CD4-positive, alpha-beta memory T cell (primary cell): ENCODE data around the gene TOR1AIP1. TPM values are rescaled to one million over a fixed set of nuclear protein-coding genes. Genes with fewer than 3 reads are reported as not detected.

Source experiments
- CTCF ChIA-PET: fragments of 350-600 bp; sonication (Branson Sonifier 250); formaldehyde crosslinking; loops from one replicate; lab custom pipeline; 2021; ENCODE audit warnings: inconsistent platforms; ENCODE audit not compliant: partially characterized antibody; lab: Charles Lee
- POLR2A ChIA-PET: fragments of 350-600 bp; sonication (Branson Sonifier 250); formaldehyde crosslinking; loops from one replicate; lab custom pipeline; 2021; ENCODE audit not compliant: partially characterized antibody; lab: Charles Lee
- DNase-seq, 5 donors: peaks; one replicate each; pipeline versions ENCODE4 v3.0.0 to v3.0.0-alpha.2; 2020 to 2022; ENCODE audit warnings: mixed read lengths in 1 of 5
- H3K27ac ChIP-seq: one replicate; pipeline ENCODE4 v1.7.0; 2013; ENCODE audit warnings: low read depth, low read length
- H3K27me3 ChIP-seq: 2 replicates; pipeline ENCODE4 v1.7.0; 2013; ENCODE audit warnings: mild to moderate bottlenecking, low read length, moderate library complexity; ENCODE audit not compliant: insufficient read depth
- H3K36me3 ChIP-seq: 2 replicates; pipeline ENCODE4 v1.7.0; 2013; ENCODE audit warnings: mild to moderate bottlenecking, low read length, moderate library complexity; ENCODE audit not compliant: insufficient read depth
- H3K4me1 ChIP-seq: 2 replicates; pipeline ENCODE4 v1.7.0; 2013; ENCODE audit warnings: mild to moderate bottlenecking, low read length, moderate library complexity; ENCODE audit not compliant: insufficient read depth
- H3K4me3 ChIP-seq, 2 donors: one replicate each; pipeline ENCODE4 v1.7.0; 2013; ENCODE audit warnings: low read length in 2 of 2, mild to moderate bottlenecking in 1 of 2
- H3K9me3 ChIP-seq, 2 donors: one replicate each; pipeline ENCODE4 v1.7.0; 2013; ENCODE audit warnings: low read length in 2 of 2, control low read depth in 1 of 2; ENCODE audit not compliant: control insufficient read depth in 1 of 2
- H3K27ac Mint-ChIP-seq, 7 donors: one replicate each; pipeline ENCODE4 v1.8.0; 2020 to 2021; ENCODE audit warnings: mixed read lengths in 7 of 7, mild to moderate bottlenecking in 6 of 7, inconsistent platforms in 3 of 7, moderate library complexity in 3 of 7
- H3K27me3 Mint-ChIP-seq, 2 donors: one replicate each; pipeline ENCODE4 v1.8.0; 2020 to 2021; ENCODE audit warnings: mixed read lengths in 2 of 2
- H3K36me3 Mint-ChIP-seq, 2 donors: one replicate each; pipeline ENCODE4 v1.8.0; 2020 to 2021; ENCODE audit warnings: mixed read lengths in 2 of 2, inconsistent platforms in 1 of 2, mild to moderate bottlenecking in 1 of 2
- H3K4me1 Mint-ChIP-seq, 4 donors: one replicate each; pipeline ENCODE4 v1.8.0; 2020 to 2021; ENCODE audit warnings: mixed read lengths in 4 of 4, mild to moderate bottlenecking in 1 of 4
- H3K4me3 Mint-ChIP-seq, 8 donors: one replicate each; pipeline ENCODE4 v1.8.0; 2020 to 2021; ENCODE audit warnings: mixed read lengths in 8 of 8, mild to moderate bottlenecking in 7 of 8, moderate library complexity in 6 of 8, inconsistent platforms in 3 of 8
- H3K9me3 Mint-ChIP-seq, 8 donors: one replicate each; pipeline ENCODE4 v1.8.0; 2020 to 2021; ENCODE audit warnings: mixed read lengths in 8 of 8, mild to moderate bottlenecking in 5 of 8, inconsistent platforms in 3 of 8, moderate library complexity in 1 of 8
- intact Hi-C: fragments of 100-400 bp; cut with micrococcal nuclease; formaldehyde crosslinking; loops from one replicate; pipeline ENCODE4 v1.15.1; 2023
- polyA plus RNA-seq, 2 donors: library from polyadenylated mRNA; unstranded; fragments of 300-500 nt; fragmentation: Illumina TruSeq; gene quantifications; one replicate each; pipeline ENCODE4 v1.2.3, GENCODE V29; 2021
- total RNA-seq, 2 experiments: library from RNA; stranded (reverse); gene quantifications; one replicate each; pipeline ENCODE4 v1.2.3, GENCODE V29; 2021

Gene TOR1AIP1
- total and polyA plus RNA-seq, 4 experiments from 2014 or later = 53.8 to 90.6 (median 70.1) TPM

GRCh38 chr1:179951383-179952144, 69.5 kb downstream of the TOR1AIP1 start:
- ChIA-PET POLR2A (interaction anchor here (2.0 kb wide), 1 partner anchor 69 kb away, joined by 11 read pairs; the partner anchor contains the start of gene TOR1AIP1), CTCF (interaction anchor here (0.8 to 3.2 kb wide), 6 partner anchors 82 to 228 kb away, joined by 3 to 15 read pairs (median 4); no protein-coding TSS in a partner anchor)
- Mint-ChIP-seq H3K4me1 (peaks cover 21 to 40% (median 31%) of the 10 kb centered on the region in 4 donors), H3K27me3 (no peaks in the 10 kb centered on the region), H3K36me3 (peaks cover 0 to 5% of the 10 kb centered on the region in 2 donors), H3K4me3 (peak overlapping the region in 2 of 8 donors; percentile 15 to 29), H3K9me3 (no peaks in the 10 kb centered on the region), H3K27ac (peak overlapping the region; percentile 65 to 98 (median 83))
- Histone ChIP-seq H3K27me3 (no peaks in the 10 kb centered on the region), H3K36me3 (no peaks in the 10 kb centered on the region), H3K27ac (no peak overlapping the region), H3K4me1 (peaks cover 31% of the 10 kb centered on the region), H3K9me3 (no peaks in the 10 kb centered on the region), H3K4me3 (no peak overlapping the region)
- no peak for DNase-seq
- intact Hi-C loops = loop anchor here (5.0 to 10.0 kb wide), 2 partner anchors 681 to 1153 kb away; partner anchors contain the start of gene XPR1

DNA sequence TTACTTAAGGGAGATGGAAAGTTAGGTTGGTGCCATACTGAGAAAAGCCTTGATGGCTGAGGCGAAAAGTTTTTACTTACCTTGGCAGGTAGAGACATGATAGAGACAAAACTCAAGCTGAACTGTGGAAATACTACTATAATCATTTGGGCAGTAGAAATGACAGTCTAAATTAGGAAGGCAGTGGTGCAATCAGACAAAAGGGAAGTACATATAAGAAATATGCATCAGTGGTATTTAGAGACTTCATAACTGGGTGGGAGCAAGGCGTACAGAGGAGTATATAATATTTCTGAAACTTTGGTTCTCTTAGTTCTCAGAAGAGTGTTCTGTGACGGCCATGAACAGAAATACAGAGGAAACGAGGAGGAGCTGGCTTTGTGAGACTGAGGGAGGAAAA, 70.1 kb downstream of the TOR1AIP1 start:
- Histone ChIP-seq H3K9me3 (no peaks in the 10 kb centered on the region), H3K4me1 (peaks cover 36% of the 10 kb centered on the region), H3K36me3 (no peaks in the 10 kb centered on the region), H3K27me3 (no peaks in the 10 kb centered on the region), H3K27ac (no peak overlapping the region), H3K4me3 (no peak overlapping the region)
- H3K27ac Mint-ChIP-seq = peak overlapping the region; percentile 72 to 98 (median 83)
- peak overlapping the region in 5 of 8 donors; percentile 15 to 50 (median 33) for H3K4me3 Mint-ChIP-seq
- ChIA-PET POLR2A (interaction anchor here (2.0 kb wide), 1 partner anchor 69 kb away, joined by 11 read pairs; the partner anchor contains the start of gene TOR1AIP1), CTCF (interaction anchor here (1.0 to 3.2 kb wide), 4 partner anchors 83 to 227 kb away, joined by 3 to 15 read pairs (median 6); no protein-coding TSS in a partner anchor)
- no peaks in the 10 kb centered on the region for H3K27me3 Mint-ChIP-seq
- H3K4me1 Mint-ChIP-seq = peaks cover 24 to 45% (median 35%) of the 10 kb centered on the region in 4 donors
- intact Hi-C loops = loop anchor here (5.0 to 10.0 kb wide), 2 partner anchors 680 to 1153 kb away; partner anchors contain the start of gene XPR1
- DNase-seq = no peak
- peaks cover 0 to 5% of the 10 kb centered on the region in 2 donors for H3K36me3 Mint-ChIP-seq
- no peaks in the 10 kb centered on the region for H3K9me3 Mint-ChIP-seq

DNA sequence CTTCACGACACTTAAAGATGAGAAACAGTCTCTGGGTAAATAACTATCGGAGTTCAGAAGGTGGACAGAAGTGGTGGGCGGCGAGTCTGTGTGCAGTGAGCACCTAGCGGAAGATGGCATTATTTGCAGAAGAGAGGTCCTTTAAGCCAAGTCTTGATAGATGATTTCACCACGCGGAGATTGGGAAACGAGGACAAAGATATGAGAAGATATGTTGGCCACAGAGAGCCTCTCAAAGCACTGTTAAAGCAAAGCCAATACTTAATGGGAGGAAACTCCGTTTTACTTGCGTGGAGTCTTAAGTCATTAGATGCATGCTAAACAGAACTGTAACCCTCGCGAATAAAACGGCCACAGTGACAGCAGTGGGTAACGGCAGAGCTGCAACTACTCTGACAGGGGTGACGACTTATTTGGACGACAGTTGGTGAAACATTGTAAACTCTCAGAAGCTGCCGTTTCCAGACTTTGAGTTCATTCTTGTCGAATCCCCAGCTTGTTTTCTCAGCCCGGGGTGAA, 71.9 kb downstream of the TOR1AIP1 start:
- H3K36me3 ChIP-seq = no peaks in the 10 kb centered on the region
- POLR2A ChIA-PET = interaction anchor here (0.7 to 3.6 kb wide), 18 partner anchors 12 to 1443 kb away, joined by 3 to 108 read pairs (median 4); partner anchors contain the start of genes ACBD6, QSOX1, TOR1AIP1 and TOR3A
- no peaks in the 10 kb centered on the region for H3K9me3 ChIP-seq
- H3K27ac ChIP-seq = peak overlapping the region; percentile 90
- Mint-ChIP-seq H3K27me3 (no peaks in the 10 kb centered on the region), H3K4me1 (peaks cover 33 to 63% (median 46%) of the 10 kb centered on the region in 4 donors), H3K4me3 (peak overlapping the region; percentile 85 to 96 (median 89)), H3K9me3 (no peaks in the 10 kb centered on the region), H3K27ac (peak overlapping the region; percentile 86 to 98 (median 95)), H3K36me3 (peaks cover 0 to 6% of the 10 kb centered on the region in 2 donors)
- peak overlapping the region; percentile 68 to 76 for H3K4me3 ChIP-seq
- intact Hi-C loops = loop anchor here (1.0 to 10.0 kb wide), 7 partner anchors 72 to 1151 kb away; partner anchors contain the start of genes QSOX1, TOR1AIP1 and XPR1
- peaks cover 50% of the 10 kb centered on the region for H3K4me1 ChIP-seq
- CTCF ChIA-PET = interaction anchor here (0.6 to 3.2 kb wide), 14 partner anchors 11 to 823 kb away, joined by 3 to 15 read pairs (median 3); partner anchors contain the start of gene TOR1AIP1
- DNase-seq = no peak
- H3K27me3 ChIP-seq = no peaks in the 10 kb centered on the region

- Histone ChIP-seq H3K9me3 (no peaks in the 10 kb centered on the region), H3K4me3 (peak within 1 kb of the TSS; percentile 68 to 76), H3K4me1 (peaks cover 50% of the 10 kb centered on the region), H3K27me3 (no peaks in the 10 kb centered on the region), H3K36me3 (no peaks in the 10 kb centered on the region), H3K27ac (peak within 1 kb of the TSS; percentile 90)
- intact Hi-C loops = loop anchor here (1.0 to 10.0 kb wide), 7 partner anchors 72 to 1150 kb away; partner anchors contain the start of genes QSOX1, TOR1AIP1 and XPR1
- peaks cover 36 to 70% (median 48%) of the 10 kb centered on the region in 4 donors for H3K4me1 Mint-ChIP-seq
- no peaks in the 10 kb centered on the region for H3K9me3 Mint-ChIP-seq
- CTCF ChIA-PET = interaction anchor here (0.5 to 3.2 kb wide), 13 partner anchors 11 to 823 kb away, joined by 3 to 15 read pairs (median 3); partner anchors contain the start of gene TOR1AIP1
- H3K27ac Mint-ChIP-seq = peak within 1 kb of the TSS; percentile 86 to 98 (median 95)
- H3K4me3 Mint-ChIP-seq = peak within 1 kb of the TSS; percentile 86 to 99 (median 91)
- peak; percentile 97 to 99 (median 99) for DNase-seq
- no peaks in the 10 kb centered on the region for H3K27me3 Mint-ChIP-seq
- H3K36me3 Mint-ChIP-seq = peaks cover 0 to 7% of the 10 kb centered on the region in 2 donors
- POLR2A ChIA-PET = interaction anchor here (0.7 to 3.6 kb wide), 17 partner anchors 12 to 1443 kb away, joined by 3 to 108 read pairs (median 5); partner anchors contain the start of genes QSOX1, TOR1AIP1 and TOR3A
Observed at GRCh38 chr1:179954493-179955286, 72.6 kb downstream of the TOR1AIP1 start, which contains the start of gene CEP350. Gene CEP350 (plus strand): TSS chr1:179954810. CDS start chr1:179986182, 31,372 bp downstream.

- DNase-seq = no peak
- no peaks in the 10 kb centered on the region for H3K9me3 Mint-ChIP-seq
- Histone ChIP-seq H3K27me3 (no peaks in the 10 kb centered on the region), H3K9me3 (no peaks in the 10 kb centered on the region), H3K36me3 (no peaks in the 10 kb centered on the region), H3K4me3 (peak overlapping the region; percentile 49 to 76), H3K27ac (peak overlapping the region; percentile 90), H3K4me1 (peaks cover 50% of the 10 kb centered on the region)
- H3K27ac Mint-ChIP-seq = peak overlapping the region; percentile 86 to 96 (median 94)
- ChIA-PET POLR2A (interaction anchor here (0.9 to 3.6 kb wide), 7 partner anchors 11 to 199 kb away, joined by 4 to 108 read pairs (median 12); partner anchors contain the start of genes QSOX1 and TOR1AIP1), CTCF (interaction anchor here (0.5 to 1.8 kb wide), 3 partner anchors 42 to 75 kb away, joined by 3 to 9 read pairs (median 5); partner anchors contain the start of gene TOR1AIP1)
- intact Hi-C loops = loop anchor here (2.0 to 10.0 kb wide), 4 partner anchors 140 to 1150 kb away; no protein-coding TSS in a partner anchor
- H3K27me3 Mint-ChIP-seq = no peaks in the 10 kb centered on the region
- peak overlapping the region; percentile 86 to 99 (median 91) for H3K4me3 Mint-ChIP-seq
- peaks cover 0 to 7% of the 10 kb centered on the region in 2 donors for H3K36me3 Mint-ChIP-seq
- H3K4me1 Mint-ChIP-seq = peaks cover 39 to 75% (median 51%) of the 10 kb centered on the region in 4 donors
Observed at GRCh38 chr1:179955287-179955680, 73.2 kb downstream of the TOR1AIP1 start.

DNA sequence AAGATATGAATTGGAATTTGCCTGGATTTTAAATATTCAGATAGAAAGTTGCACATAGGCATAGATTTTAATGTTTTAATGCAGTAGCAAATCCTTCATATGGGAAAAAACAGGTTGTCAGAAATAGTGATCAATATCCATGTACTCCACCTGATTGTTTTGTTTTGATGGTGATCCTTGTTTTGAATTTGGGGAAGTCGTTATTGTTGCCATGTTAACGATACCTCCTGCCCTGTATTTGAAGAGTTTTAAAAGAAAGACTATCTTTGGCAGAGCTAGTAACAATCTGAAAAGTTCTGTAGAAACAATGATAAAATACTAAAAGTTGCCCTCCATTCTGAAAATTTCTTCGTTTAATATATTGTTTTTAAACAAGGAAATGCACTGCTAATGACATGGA, 73.6 kb downstream of the TOR1AIP1 start:
- Mint-ChIP-seq H3K27me3 (no peaks in the 10 kb centered on the region), H3K4me1 (peaks cover 40 to 77% (median 53%) of the 10 kb centered on the region in 4 donors), H3K27ac (peak overlapping the region; percentile 86 to 96 (median 94)), H3K9me3 (no peaks in the 10 kb centered on the region), H3K4me3 (peak overlapping the region; percentile 86 to 99 (median 91)), H3K36me3 (peaks cover 0 to 7% of the 10 kb centered on the region in 2 donors)
- H3K27ac ChIP-seq = peak overlapping the region; percentile 90
- H3K36me3 ChIP-seq = no peaks in the 10 kb centered on the region
- peaks cover 50% of the 10 kb centered on the region for H3K4me1 ChIP-seq
- H3K9me3 ChIP-seq = no peaks in the 10 kb centered on the region
- peak overlapping the region; percentile 49 to 76 for H3K4me3 ChIP-seq
- intact Hi-C loops = loop anchor here (2.0 to 10.0 kb wide), 4 partner anchors 141 to 1149 kb away; no protein-coding TSS in a partner anchor
- ChIA-PET POLR2A (interaction anchor here (1.0 to 3.6 kb wide), 3 partner anchors 11 to 141 kb away, joined by 4 to 108 read pairs (median 12); partner anchors contain the start of gene TOR1AIP1), CTCF (interaction anchor here (0.5 to 0.8 kb wide), 2 partner anchors 43 to 141 kb away, joined by 3 read pairs; no protein-coding TSS in a partner anchor)
- no peak for DNase-seq
- H3K27me3 ChIP-seq = no peaks in the 10 kb centered on the region
